Loucy (cell line): ENCODE measurements around the gene ZIC4.

Experiments used
- EZH2phosphoT487 ChIP-seq: fragments of 200-600 bp; IDR thresholded peaks from 2 replicates; pipeline ENCODE4 v1.6.1; 2018; ENCODE audit warnings: antibody characterized with exemption, mild to moderate bottlenecking, moderate library complexity, borderline replicate concordance
- TF ChIP-seq, protein P1 (sequence below): fragments of 200-600 bp; sonication (generic); conservative IDR thresholded peaks from 2 replicates; pipeline ENCODE4 v1.5.1; 2014; ENCODE audit warnings: mild to moderate bottlenecking, antibody characterized with exemption, low read length

DNA sequence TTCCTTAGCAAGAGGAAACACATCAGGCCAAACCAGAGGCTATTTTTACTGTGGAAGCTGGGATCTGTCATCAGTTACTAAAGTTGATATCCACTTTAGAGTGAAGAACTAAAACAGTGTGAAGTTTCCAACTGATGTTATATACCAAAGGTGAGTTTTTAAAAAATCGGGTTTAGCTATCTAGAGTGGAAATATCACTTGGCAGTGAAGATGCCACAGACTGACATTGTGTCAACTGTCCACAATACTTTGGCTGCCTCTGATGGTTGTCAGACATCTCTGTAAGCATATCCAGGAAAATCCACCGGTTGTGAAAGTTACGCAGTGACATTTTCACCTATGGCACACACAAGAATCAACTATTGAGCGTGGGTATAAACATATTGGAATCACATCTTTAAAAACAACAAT lies 12.0 kb upstream of the ZIC4 start:
- TF ChIP-seq, protein P1, sequence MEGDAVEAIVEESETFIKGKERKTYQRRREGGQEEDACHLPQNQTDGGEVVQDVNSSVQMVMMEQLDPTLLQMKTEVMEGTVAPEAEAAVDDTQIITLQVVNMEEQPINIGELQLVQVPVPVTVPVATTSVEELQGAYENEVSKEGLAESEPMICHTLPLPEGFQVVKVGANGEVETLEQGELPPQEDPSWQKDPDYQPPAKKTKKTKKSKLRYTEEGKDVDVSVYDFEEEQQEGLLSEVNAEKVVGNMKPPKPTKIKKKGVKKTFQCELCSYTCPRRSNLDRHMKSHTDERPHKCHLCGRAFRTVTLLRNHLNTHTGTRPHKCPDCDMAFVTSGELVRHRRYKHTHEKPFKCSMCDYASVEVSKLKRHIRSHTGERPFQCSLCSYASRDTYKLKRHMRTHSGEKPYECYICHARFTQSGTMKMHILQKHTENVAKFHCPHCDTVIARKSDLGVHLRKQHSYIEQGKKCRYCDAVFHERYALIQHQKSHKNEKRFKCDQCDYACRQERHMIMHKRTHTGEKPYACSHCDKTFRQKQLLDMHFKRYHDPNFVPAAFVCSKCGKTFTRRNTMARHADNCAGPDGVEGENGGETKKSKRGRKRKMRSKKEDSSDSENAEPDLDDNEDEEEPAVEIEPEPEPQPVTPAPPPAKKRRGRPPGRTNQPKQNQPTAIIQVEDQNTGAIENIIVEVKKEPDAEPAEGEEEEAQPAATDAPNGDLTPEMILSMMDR: no peak
- no peak for TF ChIP-seq EZH2phosphoT487
